Stimulated activated CD8-positive, alpha-beta memory T cell treated with anti-CD3 and anti-CD28 coated beads, Interleukin-15, amount 100 ng/mL, for 4 hours (primary cell): ENCODE measurements around the gene TNIK.
"Not testable (repeated sequence)": the region's sequence is repeated elsewhere in the genome, so short reads cannot be mapped to it uniquely, and the experiment has no call there.

ENCODE experiments used
- DNase-seq, 2 donors: peaks; one replicate each; pipeline ENCODE4 v3.0.0-alpha.2; 2020; ENCODE audit warnings: low read depth in 2 of 2

Gene TNIK

DNA sequence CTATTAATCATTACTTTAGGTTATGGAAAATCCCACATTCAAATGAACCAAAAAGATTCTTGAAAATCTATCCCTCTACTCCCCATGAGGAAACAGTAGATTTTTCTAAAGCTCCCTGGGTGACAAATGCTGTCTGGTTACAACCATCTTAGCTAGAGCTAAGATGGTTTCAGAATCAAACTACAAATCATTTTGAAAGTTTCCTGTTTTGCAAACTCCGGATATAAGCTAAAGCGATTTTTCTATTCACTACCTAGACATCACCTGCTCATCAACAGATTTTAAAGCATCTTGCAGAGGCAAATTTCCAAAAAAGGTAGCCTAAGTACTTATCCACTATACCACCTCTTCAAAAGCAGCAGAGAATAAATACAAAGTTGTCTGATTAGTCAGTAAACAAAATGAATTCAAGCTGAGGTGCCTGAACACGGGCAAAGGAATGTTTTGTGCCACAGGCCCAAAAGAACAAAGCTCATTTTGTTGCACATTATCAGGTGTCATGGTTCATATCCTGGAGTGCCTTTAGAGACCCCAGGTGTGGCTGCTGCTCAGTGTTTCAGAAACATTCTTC lies 204.9 kb downstream of the TNIK start:
- DNase-seq = no peak

DNA sequence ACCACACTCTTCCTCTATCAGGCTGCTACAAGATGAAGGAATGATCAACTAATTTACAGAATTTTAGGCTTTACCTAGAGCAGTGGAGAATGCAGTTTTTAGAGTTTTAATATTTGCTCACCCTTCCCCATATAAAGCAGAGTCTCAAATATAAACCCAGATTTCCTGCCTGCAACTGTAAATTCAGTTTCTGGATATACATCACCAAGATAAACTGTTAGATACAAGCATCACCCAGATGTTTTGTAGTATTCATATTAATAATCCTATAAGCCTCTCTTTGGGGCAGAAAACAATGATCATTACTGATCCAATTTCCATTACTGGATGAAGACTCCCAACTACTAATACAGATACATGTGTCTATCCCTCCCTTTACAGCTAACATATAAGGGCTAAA lies 205.9 kb downstream of the TNIK start:
- no peak for DNase-seq

DNA sequence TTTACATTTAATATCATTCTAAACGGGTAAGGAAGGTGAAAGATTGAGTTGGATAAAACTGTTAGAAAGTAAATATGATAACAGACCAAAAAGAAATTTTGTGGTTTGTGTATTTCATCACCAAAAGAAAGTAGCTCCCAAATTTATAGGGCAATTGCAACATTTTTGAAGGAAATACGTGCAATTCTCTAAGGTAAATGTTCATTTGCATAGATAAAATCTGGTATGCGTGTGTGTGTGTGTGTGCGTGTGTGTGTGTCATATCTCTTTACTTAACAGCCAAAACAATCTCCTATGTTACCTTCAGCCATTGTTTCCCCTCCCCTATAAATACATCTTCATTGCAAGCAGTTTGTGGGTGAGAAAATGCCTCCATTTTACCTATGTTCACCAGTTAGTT lies 208.4 kb downstream of the TNIK start:
- no peak for DNase-seq

DNA sequence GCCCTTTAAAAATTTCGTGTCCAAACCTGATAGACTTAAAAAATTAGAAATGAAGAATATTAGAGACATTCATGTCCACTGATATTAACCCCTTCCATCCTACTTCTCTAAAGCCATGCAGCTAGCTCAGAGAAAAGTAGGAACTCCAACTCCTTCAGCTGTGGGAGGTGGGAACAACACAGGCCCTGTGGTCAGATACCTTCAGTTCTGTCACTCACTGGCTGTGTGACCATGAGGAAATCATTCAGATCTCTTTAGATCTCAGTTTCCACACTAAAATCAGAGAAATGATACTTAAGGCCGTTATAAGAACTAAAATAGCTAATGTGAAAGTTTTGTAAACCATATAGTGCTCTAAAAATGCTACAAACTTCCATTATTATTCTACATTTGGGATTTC lies 209.8 kb downstream of the TNIK start:
- DNase-seq = no peak

DNA sequence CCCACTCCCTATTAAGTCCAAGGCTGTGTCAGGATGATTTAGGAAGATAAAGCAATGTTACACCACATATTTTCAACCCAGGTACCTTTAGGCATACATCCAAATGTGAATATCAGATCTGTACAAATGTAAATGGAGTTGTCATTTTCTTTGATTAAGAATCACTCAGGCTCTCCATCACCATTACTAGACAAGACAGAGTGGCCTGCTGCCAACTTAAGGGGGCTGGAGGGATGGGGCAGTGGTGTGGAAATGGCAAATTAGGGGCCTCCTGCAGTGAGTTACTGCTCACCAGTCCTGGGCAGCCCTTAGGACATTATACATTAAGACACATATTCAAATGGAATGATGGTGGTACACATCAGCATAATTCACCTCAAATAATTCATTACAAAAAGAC lies 211.0 kb downstream of the TNIK start:
- no peak for DNase-seq

DNA sequence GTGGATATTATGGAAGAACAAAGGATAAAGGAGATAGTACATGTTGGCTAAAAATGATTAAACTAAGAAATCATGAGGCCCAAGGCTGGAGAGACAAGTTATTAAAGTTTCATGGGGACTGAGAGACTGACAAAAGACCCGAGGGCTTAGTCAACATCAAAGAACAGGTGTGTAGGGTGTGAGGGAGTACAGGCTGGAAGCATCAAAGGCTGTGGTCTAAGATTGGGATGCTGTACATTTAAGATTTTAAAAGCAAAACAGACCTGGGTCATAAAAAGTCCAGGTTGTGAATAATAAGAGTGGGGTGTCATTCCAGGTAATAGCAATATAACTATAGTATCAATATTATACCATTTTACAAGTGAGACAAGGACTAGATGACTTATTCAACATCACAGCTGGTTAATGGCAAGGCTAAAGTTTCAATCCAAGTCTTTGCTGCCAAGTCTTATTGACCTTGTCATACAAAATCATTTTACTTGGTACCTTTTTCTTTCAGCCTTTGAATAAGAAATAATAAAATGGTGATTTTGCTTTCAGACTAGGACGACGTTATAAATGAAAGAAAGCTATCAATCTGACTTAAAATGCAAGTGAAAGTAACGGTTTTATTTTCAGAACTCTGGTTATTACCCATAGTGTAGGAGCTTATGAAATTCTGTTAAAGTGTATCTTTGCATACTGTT lies 211.6 kb downstream of the TNIK start:
- DNase-seq = no peak

DNA sequence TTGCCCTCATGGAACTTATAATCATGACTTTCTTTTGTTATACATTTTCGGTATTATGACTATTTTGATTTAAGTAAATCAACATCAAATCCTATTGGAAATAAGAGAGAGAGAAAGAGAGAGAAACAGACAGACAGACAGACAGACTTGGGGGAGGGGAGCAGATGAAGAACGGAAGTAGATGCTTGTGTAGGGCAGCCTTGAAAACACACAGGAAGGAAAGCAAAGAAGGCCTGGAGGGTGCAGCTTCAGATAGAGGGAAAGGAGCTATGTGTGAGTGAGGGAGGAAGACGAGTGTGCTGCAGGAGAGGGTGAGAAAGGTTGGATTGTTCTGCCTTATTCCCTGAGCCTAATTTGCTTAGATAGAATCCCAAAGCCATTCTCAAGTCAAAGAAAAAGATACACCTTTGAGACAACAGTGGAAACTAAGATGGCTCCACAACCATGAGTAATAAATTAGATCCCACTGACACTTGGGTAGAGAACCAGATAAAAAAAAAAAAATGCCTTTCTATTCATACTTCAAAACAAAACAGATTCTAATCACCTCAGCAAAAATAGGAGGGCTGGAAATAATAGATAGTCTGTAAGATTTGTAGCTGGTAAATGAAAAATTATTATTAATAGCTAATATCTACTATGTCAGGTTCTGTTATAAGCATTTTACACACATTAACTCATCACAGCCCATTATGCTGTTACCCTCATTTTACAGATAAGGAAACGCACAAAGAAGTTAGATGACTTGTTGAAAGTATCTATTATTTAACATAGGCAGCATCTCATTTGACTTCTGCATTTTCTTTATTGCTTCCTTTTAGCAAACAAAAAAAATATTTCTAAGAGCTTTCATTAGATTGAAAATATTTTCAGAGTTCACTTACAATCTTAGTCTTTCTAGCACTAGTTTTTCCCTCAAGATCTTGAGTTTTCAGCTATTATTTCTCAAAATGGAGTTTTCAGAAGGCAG lies 214.1 kb downstream of the TNIK start:
- DNase-seq = no peak

DNA sequence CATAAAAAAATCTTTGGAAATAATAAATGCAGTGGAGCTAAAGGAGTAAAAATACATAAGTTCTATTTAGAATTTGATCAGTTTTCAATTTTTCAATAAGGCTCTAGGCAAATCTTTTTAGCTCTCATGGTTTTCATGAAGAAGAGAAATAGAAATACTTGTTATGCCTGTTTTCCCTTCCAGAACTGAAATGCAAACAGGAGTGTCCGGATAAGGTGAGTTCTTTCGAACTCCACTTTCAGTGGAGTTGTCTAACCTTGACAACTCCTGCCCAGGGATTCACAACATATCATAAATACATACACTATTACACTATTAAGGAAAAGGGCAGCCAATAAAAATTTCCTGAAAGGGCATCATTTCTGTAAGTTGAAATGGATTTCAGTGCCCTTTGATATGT lies 217.3 kb downstream of the TNIK start:
- DNase-seq = no peak

DNA sequence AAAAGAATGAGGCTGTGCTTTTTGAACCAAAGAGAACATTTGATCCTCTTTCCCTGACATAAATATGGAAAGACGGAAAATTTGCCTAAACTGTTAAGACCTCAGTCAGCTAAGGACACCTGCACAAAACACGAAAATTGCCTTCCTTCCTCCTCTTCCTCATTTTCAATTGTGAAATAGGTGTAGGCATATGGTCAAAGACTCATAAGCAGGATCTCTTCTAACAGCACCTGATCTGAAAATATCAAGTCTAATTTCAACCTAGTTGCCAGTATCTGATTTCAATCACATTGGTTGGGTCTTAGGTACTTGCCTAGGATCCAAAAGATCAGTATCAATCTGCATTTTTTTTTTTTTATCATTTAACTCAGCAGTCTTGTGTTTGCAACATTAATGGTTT lies 218.0 kb downstream of the TNIK start:
- no peak for DNase-seq

DNA sequence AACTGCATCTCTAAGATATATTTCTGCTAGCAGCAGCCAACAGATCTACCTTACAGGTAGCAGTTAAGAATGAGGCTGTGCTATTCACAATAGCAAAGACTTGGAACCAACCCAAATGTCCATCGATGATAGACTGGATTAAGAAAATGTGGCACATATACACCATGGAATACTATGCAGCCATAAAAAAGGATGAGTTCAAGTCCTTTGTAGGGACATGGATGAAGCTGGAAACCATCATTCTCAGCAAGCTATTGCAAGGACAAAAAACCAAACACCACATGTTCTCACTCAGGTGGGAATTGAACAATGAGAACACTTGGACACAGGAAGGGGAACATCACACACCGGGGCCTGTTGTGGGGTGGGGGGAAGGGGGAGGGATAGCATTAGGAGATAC lies 218.6 kb downstream of the TNIK start:
- DNase-seq = not testable (repeated sequence)

DNA sequence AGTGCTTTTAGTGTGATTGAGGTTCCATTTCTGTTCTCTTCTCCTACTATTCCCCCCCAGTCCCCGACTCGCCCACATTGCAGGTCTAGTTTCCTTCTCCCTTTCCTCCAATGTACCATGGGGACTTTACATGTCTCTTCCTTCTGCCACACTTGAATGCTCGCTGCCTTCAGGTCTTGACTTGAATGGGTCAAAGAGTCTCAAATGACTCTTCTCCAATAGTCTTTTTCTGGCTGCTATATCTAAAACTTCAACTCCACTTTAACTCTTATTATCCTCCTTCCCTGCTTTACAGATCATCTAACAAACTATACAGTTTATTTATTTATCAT lies 219.7 kb downstream of the TNIK start:
- DNase-seq = no peak

DNA sequence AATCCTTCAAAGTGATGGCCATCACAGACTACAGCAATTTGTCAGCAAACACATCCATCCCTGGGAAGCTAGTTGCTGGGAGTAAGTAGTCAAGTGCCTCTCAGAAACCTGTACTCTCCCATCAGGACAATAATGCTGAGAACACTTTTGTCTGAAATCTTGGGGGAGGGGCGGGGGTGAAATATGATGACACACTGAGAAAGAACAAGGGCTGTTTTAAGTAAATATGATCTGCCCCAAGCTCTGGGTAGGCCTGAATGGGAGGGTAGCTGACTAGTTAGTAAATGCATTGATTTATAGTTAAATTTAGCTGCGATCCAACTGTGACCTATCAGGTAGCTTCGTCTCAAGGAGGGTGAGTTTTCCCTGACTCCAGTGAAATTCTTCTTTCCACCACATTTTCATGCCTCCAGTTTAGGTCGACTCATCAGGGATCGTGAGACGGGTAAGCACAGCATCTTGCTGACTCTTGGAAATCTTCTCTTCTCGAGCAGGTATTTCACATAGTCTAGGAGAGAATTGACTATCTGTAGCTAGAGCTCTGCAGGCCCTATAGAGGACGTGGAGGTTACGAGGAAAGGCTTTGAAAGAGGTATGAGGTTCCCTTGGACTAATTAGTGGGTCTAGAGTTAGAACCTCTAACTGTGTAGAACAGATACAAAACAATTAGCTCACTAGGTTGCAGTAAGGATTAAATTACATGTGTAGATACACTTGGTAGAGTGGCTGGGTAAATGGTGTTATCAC lies 220.3 kb downstream of the TNIK start:
- no peak for DNase-seq

DNA sequence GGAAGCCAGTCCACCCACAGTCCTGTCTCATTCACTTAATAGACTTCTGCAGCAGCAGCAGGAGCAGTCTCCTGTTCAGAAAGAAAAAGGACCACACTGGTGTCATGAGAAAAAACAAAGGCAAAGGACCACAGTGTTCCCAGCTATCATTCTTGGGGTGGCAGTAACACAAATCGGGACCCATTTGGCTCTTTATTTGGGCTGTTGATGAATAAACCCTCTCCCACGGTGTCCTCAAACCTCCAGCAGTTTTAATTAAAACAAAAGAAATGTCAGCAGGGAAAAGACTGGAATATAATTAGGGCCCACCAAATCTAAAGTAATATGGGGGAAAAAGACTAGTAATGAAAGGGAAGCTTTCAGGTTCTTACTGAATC lies 223.2 kb downstream of the TNIK start:
- no peak for DNase-seq

DNA sequence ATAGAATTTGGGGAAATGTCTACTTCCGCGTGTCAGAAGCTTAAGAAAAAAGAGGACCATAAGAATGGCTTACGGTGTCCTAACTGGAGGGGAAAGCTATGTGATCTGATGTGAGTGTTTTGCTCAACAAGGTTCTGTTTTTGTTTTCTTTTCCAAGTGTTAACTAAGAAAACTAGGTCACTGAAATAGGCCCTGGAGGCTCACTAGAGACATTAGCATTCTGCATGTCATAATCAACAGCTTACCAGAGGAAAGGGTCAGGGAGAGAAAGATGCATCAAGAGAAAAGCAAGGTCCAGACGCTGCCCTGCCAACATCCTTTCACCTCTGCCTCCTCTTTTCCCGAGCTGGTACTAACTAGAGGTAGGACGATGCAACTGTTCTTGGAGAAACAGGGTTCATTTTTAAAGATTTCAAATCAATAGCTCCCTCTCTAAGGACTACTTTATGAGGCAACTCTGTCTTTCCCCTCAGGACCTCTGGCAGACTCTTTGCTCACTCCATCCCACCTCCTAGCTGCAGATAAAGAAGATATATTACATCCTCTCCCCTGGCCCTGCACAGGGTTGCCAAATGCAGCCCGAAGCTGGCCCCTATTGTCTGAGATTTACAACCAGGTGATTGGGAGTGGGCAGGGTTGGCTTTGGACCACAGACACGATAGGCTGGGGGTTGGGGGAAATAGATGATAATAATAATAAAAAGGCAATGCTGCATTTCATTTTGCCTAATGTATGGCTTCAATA lies 223.8 kb downstream of the TNIK start:
- DNase-seq = no peak

DNA sequence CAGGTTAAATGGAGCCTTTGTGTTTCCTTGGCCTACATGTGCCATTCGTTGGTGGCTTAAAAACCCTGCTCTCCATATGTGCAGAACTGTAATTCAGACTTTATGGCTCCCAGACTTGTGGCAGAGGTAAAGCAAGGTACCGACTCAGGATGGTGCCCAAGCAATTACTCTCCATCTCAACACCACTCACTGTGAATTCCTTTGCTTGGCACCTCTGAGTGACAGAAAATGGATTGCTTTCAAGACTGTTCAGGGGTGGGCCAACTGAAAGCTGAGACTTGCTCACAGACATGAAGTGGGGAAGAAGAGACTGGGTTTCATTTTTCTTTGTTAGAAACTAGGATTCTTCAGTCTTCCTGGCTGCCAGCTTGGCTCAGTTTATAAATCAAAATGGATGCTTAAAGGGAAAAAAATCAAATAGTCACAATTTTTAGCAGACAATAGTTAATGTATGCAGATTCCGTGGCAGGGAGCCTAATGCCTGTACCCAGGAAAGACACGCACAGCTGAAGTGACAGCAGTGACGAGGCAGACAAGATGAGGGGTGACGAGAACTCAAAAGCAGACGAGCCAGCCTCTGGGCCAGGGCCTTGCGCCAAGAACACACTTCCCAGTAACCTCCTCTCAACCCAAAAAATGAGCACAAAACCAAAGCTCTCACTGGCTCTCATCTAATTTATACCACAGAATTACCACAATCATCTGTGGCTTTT lies 225.8 kb downstream of the TNIK start:
- DNase-seq = no peak

DNA sequence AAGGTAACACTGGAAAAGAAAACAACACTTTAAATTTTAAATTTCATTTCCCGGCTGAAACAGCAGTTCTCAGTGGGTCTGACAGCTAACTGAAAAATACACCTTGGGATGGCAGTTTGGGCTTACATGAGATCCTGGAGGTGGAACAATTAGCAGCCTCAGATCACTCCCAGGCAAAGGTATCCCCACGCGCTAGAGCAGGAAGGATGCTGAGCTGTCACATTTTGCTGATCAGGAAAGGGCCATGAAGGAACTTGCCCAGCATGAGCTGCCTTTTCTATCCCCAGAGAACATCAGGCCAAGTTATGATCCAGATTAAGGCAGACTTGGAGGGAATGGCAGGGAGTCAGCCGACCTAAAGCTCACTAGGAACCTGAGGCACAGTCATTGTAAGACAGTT lies 228.8 kb downstream of the TNIK start:
- no peak for DNase-seq

DNA sequence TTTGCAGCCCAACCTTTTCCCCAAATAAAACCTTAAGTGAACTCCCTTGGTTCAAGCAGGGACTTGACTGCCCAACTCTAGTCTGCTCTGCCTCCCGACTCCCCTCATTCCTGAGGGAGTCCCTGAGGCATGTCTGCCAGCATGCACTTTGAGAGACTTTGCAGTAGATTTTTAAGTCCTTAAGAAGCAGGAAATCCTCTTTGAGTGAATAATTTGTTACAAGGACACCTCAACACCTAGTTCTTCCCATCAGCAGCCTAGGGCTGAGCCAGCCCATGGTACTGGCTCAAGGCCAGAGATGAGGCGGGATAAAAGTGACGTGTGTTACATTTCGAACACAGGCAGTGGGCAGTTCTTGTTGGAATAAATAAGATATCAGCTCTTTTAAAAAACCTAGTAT lies 229.3 kb downstream of the TNIK start:
- DNase-seq = no peak

DNA sequence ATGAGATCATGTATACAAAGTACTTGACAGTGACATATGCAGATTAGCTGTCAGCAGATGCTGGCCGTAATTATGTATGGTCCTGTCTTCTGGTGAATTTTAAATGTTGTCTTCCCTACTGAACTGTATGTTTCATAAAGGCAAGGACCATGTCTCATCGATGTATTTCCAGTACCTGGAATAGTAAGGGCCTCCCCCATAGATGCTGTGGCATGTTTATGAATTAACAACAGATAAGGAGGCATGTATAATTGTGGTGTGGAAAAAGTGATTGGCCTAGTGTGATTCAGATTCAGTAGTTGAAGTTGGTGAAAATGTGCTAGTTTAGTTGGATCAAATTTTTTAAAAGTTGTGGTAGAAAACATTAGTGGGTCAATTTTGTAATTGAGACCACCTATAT lies 231.0 kb downstream of the TNIK start:
- no peak for DNase-seq

DNA sequence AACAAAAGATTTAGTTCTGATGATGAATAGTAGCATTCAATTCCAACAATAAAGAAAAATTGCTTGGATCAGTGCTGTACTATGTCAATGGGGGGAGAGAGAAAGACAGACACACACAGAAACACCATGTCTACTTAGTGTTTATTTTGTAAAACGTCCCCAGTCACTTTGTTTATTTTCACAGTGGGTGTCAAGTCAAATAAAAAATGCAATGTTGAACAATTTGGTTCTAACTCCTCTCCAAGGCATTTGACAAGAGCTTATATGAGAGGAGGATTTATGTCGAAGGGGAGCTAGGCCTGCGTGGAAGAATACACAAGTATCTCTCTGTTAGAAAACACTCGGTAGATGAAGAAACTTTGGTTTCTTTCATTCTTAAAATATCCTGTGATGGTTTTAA lies 232.0 kb downstream of the TNIK start:
- DNase-seq = no peak

DNA sequence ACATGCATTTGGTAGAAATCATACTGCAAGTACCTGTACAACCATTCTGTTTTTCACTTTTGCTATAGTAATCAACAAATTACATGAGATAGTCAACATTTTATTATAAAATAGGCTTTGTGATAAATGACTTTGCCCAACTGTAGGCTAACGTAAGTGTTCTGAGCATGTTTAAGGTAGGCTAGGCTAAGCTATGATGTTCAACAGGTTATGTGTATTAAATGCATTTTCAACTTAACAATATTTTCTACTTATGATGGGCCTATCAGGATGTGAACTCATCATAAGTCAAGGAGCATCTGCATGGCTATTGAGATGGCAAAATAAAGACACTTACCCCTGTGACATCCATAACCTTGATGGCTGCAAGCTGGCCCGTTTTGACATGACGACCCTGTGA lies 232.4 kb downstream of the TNIK start:
- DNase-seq = no peak

DNA sequence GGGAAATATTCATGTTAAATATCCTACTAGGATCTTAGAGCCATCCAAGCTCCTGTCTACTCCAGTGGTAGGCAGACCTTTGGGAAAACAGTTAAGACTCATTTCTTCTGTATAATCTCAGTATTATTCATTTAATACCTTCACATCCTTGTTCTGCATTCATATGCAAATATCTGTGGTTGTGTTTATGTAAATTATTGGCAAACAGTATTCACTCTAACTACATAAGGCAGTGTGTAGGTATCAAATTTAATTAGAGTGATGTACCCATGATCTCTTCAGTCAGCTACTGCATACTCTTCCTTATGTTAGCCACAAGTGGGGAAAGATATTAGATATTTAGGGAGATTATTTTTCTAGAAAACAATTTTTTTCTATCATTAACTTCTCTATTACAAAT lies 232.8 kb downstream of the TNIK start:
- DNase-seq = no peak
